IMR-90 (cell line): ENCODE results near the gene TNFRSF13B. TPM values are rescaled to one million over a fixed set of nuclear protein-coding genes. Genes with fewer than 3 reads are reported as not detected.

ENCODE experiments used
- ATAC-seq: fragments of 200-7000 bp; cut with Tn5 transposase; 2 replicates; pipeline ENCODE4 v1.9.1; 2020; ENCODE audit warnings: low read depth, mild to moderate bottlenecking, moderate library complexity
- BruUV-seq: library from RNA; stranded (reverse); fragments of 400-500 nt; replicated peaks from 2 replicates; lab custom pipeline; 2021; lab: Mats Ljungman, UMichigan
- CTCF ChIA-PET: fragments of 300-600 bp; formaldehyde crosslinking; extraction: SDS; loops from one replicate; lab custom pipeline; 2021; ENCODE audit warnings: antibody characterized with exemption; lab: Yijun Ruan, JAX
- POLR2A ChIA-PET: fragments of 300-600 bp; sonication (Branson Sonifier 250); formaldehyde crosslinking; loops from one replicate; lab custom pipeline; 2022; ENCODE audit warnings: antibody characterized with exemption; ENCODE audit not compliant: unreplicated experiment; lab: Charles Lee
- DNase-seq: peaks from one replicate; pipeline ENCODE4 v3.0.0; 2013
- H2AFZ ChIP-seq: replicated peaks from 2 replicates; pipeline ENCODE3; 2013; ENCODE audit warnings: low read length, mild to moderate bottlenecking; ENCODE audit not compliant: poor library complexity
- H2AK5ac ChIP-seq: 2 replicates; pipeline ENCODE4 v1.6.1; 2013; ENCODE audit warnings: low read depth, low read length, inconsistent platforms
- H2AK9ac ChIP-seq: replicated peaks from 2 replicates; pipeline ENCODE3; 2013; ENCODE audit warnings: mild to moderate bottlenecking, low read depth, low read length, moderate library complexity; ENCODE audit not compliant: poor library complexity
- H2BK120ac ChIP-seq: 2 replicates; pipeline ENCODE4 v1.6.1; 2013; ENCODE audit warnings: low read depth, low read length, inconsistent platforms
- H2BK15ac ChIP-seq: 3 replicates; pipeline ENCODE4 v1.6.1; 2013; ENCODE audit warnings: low read depth, low read length, inconsistent platforms
- H2BK20ac ChIP-seq: 2 replicates; pipeline ENCODE4 v1.6.1; 2013; ENCODE audit warnings: low read depth, mild to moderate bottlenecking, inconsistent platforms, low read length, moderate library complexity
- H2BK5ac ChIP-seq: 2 replicates; pipeline ENCODE4 v1.6.1; 2013; ENCODE audit warnings: mild to moderate bottlenecking, low read depth, low read length, inconsistent platforms; ENCODE audit not compliant: poor library complexity, severe bottlenecking
- H3K14ac ChIP-seq: replicated peaks from 2 replicates; pipeline ENCODE4 v1.6.1; 2013; ENCODE audit warnings: low read depth, low read length, inconsistent platforms
- H3K18ac ChIP-seq: 2 replicates; pipeline ENCODE4 v1.6.1; 2013; ENCODE audit warnings: low read depth, low read length, control low read depth
- H3K23ac ChIP-seq: 2 replicates; pipeline ENCODE4 v1.6.1; 2013; ENCODE audit warnings: low read depth, low read length, inconsistent platforms
- H3K27ac ChIP-seq: 2 replicates; pipeline ENCODE4 v1.5.1; 2013; ENCODE audit warnings: mild to moderate bottlenecking, control low read depth, low read length; ENCODE audit not compliant: insufficient read depth
- H3K27me3 ChIP-seq: 2 replicates; pipeline ENCODE4 v1.6.1; 2013; ENCODE audit warnings: low read length; ENCODE audit not compliant: control insufficient read depth, insufficient read depth
- H3K36me3 ChIP-seq: 2 replicates; pipeline ENCODE4 v1.6.1; 2013; ENCODE audit warnings: low read length, mixed read lengths; ENCODE audit not compliant: control insufficient read depth, insufficient read depth
- H3K4ac ChIP-seq: 2 replicates; pipeline ENCODE4 v1.6.1; 2013; ENCODE audit warnings: low read depth, low read length, inconsistent platforms
- H3K4me1 ChIP-seq: 2 replicates; pipeline ENCODE4 v1.6.1; 2013; ENCODE audit warnings: low read length, mixed read lengths; ENCODE audit not compliant: control insufficient read depth, insufficient read depth
- H3K4me2 ChIP-seq: 2 replicates; pipeline ENCODE4 v1.6.1; 2013; ENCODE audit warnings: low read depth, mild to moderate bottlenecking, control low read depth, low read length, moderate library complexity
- H3K4me3 ChIP-seq: 2 replicates; pipeline ENCODE4 v1.5.1; 2013; ENCODE audit warnings: low read depth, mild to moderate bottlenecking, control low read depth, low read length, moderate library complexity; ENCODE audit not compliant: insufficient read depth
- H3K56ac ChIP-seq: 2 replicates; pipeline ENCODE4 v1.6.1; 2013; ENCODE audit warnings: low read length, inconsistent platforms; ENCODE audit not compliant: insufficient read depth; ENCODE audit errors: extremely low read depth
- H3K79me1 ChIP-seq, 2 experiments: 2 replicates each; pipeline ENCODE4 v1.6.1; 2013; ENCODE audit warnings: low read length in 2 of 2, inconsistent platforms in 1 of 2, low read depth in 1 of 2
- H3K9ac ChIP-seq: 2 replicates; pipeline ENCODE4 v1.6.1; 2013; ENCODE audit warnings: low read depth, low read length, control low read depth
- H3K9me1 ChIP-seq: 2 replicates; pipeline ENCODE4 v1.6.1; 2013; ENCODE audit warnings: low read length, inconsistent platforms; ENCODE audit not compliant: insufficient read depth
- H3K9me3 ChIP-seq: 2 replicates; pipeline ENCODE4 v1.6.1; 2013; ENCODE audit warnings: low read length; ENCODE audit not compliant: control insufficient read depth, insufficient read depth
- H4K20me1 ChIP-seq: 2 replicates; pipeline ENCODE4 v1.6.1; 2013; ENCODE audit warnings: low read length, inconsistent platforms; ENCODE audit not compliant: insufficient read depth
- H4K5ac ChIP-seq: 2 replicates; pipeline ENCODE4 v1.6.1; 2013; ENCODE audit warnings: mild to moderate bottlenecking, low read depth, low read length, control low read depth
- H4K8ac ChIP-seq, 2 experiments: 2 replicates each; pipeline ENCODE4 v1.6.1; 2013; ENCODE audit warnings: low read depth in 2 of 2, low read length in 2 of 2, control low read depth in 1 of 2, inconsistent platforms in 1 of 2
- H4K91ac ChIP-seq: 2 replicates; pipeline ENCODE4 v1.6.1; 2013; ENCODE audit warnings: low read depth, low read length, inconsistent platforms; ENCODE audit not compliant: insufficient read depth
- BHLHE40 ChIP-seq: fragments of 150-350 bp; IDR thresholded peaks from 2 replicates; pipeline ENCODE4 v1.6.1; 2016; ENCODE audit warnings: mild to moderate bottlenecking, low read depth, low read length
- CHD1 ChIP-seq: IDR thresholded peaks from 2 replicates; pipeline ENCODE4 v1.6.1; 2012; ENCODE audit warnings: low read depth, low read length, improper control_type of control experiment
- FOS ChIP-seq: fragments of 150-350 bp; IDR thresholded peaks from 2 replicates; pipeline ENCODE4 v1.6.1; 2016; ENCODE audit warnings: low read depth, low read length
- NFE2L2 ChIP-seq: fragments of 150-350 bp; IDR thresholded peaks from 2 replicates; pipeline ENCODE4 v1.6.1; 2016; ENCODE audit warnings: low read depth, mild to moderate bottlenecking, low read length
- POLR2A ChIP-seq: IDR thresholded peaks from 2 replicates; pipeline ENCODE4 v1.6.1; 2012; ENCODE audit warnings: mild to moderate bottlenecking, low read depth, low read length
- RAD21 ChIP-seq: IDR thresholded peaks from 2 replicates; pipeline ENCODE4 v1.6.1; 2012; ENCODE audit warnings: low read length, improper control_type of control experiment
- RCOR1 ChIP-seq: IDR thresholded peaks from 2 replicates; pipeline ENCODE4 v1.6.1; 2012; ENCODE audit warnings: mild to moderate bottlenecking, low read length, improper control_type of control experiment; ENCODE audit not compliant: insufficient replicate concordance
- RFX5 ChIP-seq: IDR thresholded peaks from 2 replicates; pipeline ENCODE4 v1.8.0; 2012; ENCODE audit warnings: low read depth, mild to moderate bottlenecking, low read length, moderate library complexity
- SMC3 ChIP-seq: fragments of 150-350 bp; IDR thresholded peaks from 2 replicates; pipeline ENCODE4 v1.6.1; 2016; ENCODE audit warnings: low read depth, mild to moderate bottlenecking, antibody characterized with exemption, low read length, moderate library complexity
- WGBS, 2 experiments: methylation state at CpG; one replicate each; pipeline versions ENCODE4 v1.1.5 to v1.1.7; 2013; ENCODE audit warnings: missing lambda C conversion rate in 2 of 2; ENCODE audit not compliant: insufficient read length in 1 of 2; ENCODE audit errors: extremely low coverage in 2 of 2; 5-methylcytosine and 5-hydroxymethylcytosine counted together
- dilution Hi-C: fragments of 300-500 bp; cut with HindIII; formaldehyde crosslinking; loops from one replicate; pipeline ENCODE4 v1.14.3; 2018; ENCODE audit warnings: low sequenced_read_pairs; ENCODE audit not compliant: unreplicated experiment
- in situ Hi-C: fragments of 300-500 bp; cut with MboI; formaldehyde crosslinking; loops from 3 replicates; pipeline ENCODE4 v1.14.3; 2019; ENCODE audit warnings: low sequenced_read_pairs, inconsistent platforms, mixed read lengths
- intact Hi-C: fragments of 100-400 bp; cut with micrococcal nuclease; formaldehyde crosslinking; loops from 2 replicates; pipeline ENCODE4 v1.10.0; 2022
- polyA plus RNA-seq, 3 experiments: library from polyadenylated mRNA; depleted of rRNA; stranded (reverse); fragments of >200 nt; gene quantifications; 2 replicates each; pipeline ENCODE4 v1.2.3, GENCODE V29; 2012; ENCODE audit warnings: low replicate concordance in 1 of 3
- total RNA-seq: library from RNA; depleted of rRNA; stranded (reverse); fragments of >200 nt; gene quantifications from 2 replicates; pipeline ENCODE4 v1.2.3, GENCODE V29; 2012
- TF ChIP-seq, protein P1 (sequence below): fragments of 150-350 bp; IDR thresholded peaks from 2 replicates; pipeline ENCODE4 v1.6.1; 2017; ENCODE audit warnings: mild to moderate bottlenecking, antibody characterized with exemption, low read length, low read depth

The TNFRSF13B gene
- total and polyA plus RNA-seq, 2 of the 4 experiments (the other 2 are of a cell fraction): not detected

DNA sequence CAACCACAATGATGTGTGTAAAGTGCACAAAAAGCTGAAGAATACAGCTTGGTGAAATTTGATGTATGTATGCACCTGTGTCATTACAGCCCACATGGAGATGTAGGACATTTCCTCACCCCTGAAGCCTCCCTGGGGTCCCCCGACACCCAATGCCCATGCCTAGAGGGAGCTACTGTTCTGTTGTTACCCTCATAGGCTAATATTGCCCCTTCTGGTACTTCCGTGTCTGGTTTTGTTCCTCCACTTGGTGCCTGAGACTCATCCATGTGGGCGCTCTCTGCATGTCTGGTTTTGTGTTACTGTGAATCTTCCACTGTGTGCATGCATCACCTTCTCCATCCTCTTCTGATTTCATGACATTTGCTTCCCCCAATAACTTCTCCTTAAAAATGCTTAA is 18.6 kb downstream of the TNFRSF13B start:
- Histone ChIP-seq H3K23ac (no peak overlapping the region), H3K4ac (no peak overlapping the region), H3K9ac (no peak overlapping the region), H4K91ac (no peak overlapping the region), H3K4me3 (no peak overlapping the region), H3K56ac (no peak overlapping the region), H4K20me1 (no peaks in the 10 kb centered on the region), H3K18ac (no peak overlapping the region), H2BK5ac (no peak overlapping the region), H2BK120ac (no peak overlapping the region), H2AFZ (no peak overlapping the region), H3K27ac (no peak overlapping the region), H3K9me1 (no peaks in the 10 kb centered on the region), H3K14ac (no peak overlapping the region), H2BK15ac (no peak overlapping the region), H4K5ac (no peak overlapping the region), H4K8ac (no peak overlapping the region), H3K4me1 (no peaks in the 10 kb centered on the region), H3K9me3 (peaks cover 20% of the 10 kb centered on the region), H3K79me1 (no peaks in the 10 kb centered on the region), H3K36me3 (no peaks in the 10 kb centered on the region), H3K27me3 (peaks cover 32% of the 10 kb centered on the region), H2AK5ac (no peak overlapping the region), H2AK9ac (no peak overlapping the region), H3K4me2 (no peak overlapping the region), H2BK20ac (no peak overlapping the region)
- in situ Hi-C loops: no loop called here
- ChIA-PET POLR2A (no interaction called here), CTCF (no interaction called here)
- dilution Hi-C loops: no loop called here
- BruUV-seq: no TSS peak
- WGBS, 2 experiments: 57% methylated on average over 2 of the region's 3 CpGs; no CpG with 5 or more reads in 1 of the 2 experiments
- DNase-seq: no peak
- intact Hi-C loops: no loop called here
- ATAC-seq: no peak
- TF ChIP-seq RCOR1 (no peak), RAD21 (no peak), POLR2A (no peak), FOS (no peak), RFX5 (no peak), CHD1 (no peak), NFE2L2 (no peak), SMC3 (no peak), BHLHE40 (no peak)
- TF ChIP-seq, protein P1, sequence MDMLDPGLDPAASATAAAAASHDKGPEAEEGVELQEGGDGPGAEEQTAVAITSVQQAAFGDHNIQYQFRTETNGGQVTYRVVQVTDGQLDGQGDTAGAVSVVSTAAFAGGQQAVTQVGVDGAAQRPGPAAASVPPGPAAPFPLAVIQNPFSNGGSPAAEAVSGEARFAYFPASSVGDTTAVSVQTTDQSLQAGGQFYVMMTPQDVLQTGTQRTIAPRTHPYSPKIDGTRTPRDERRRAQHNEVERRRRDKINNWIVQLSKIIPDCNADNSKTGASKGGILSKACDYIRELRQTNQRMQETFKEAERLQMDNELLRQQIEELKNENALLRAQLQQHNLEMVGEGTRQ: no peak
